AG04449 (cell line): Measurements from ENCODE around the gene ANKH.
"Not testable (repeated sequence)": the region's sequence is repeated elsewhere in the genome, so short reads cannot be mapped to it uniquely, and the experiment has no call there.

Experiments used
- CTCF ChIA-PET: fragments of 350-600 bp; formaldehyde crosslinking; extraction: SDS; loops from one replicate; lab custom pipeline; 2021; ENCODE audit warnings: antibody characterized with exemption; lab: Yijun Ruan, JAX
- POLR2A ChIA-PET: fragments of 400-600, 350-600 bp; formaldehyde crosslinking; extraction: SDS; loops from one replicate; lab custom pipeline; 2020; ENCODE audit warnings: antibody characterized with exemption, inconsistent platforms; lab: Yijun Ruan, JAX
- DNase-seq: peaks from one replicate; pipeline ENCODE4 v3.0.0-alpha.2; 2010; ENCODE audit warnings: low read depth, low spot score
- H3K4me3 ChIP-seq: 2 replicates; pipeline ENCODE4 v1.5.1; 2011; ENCODE audit warnings: low read depth, mild to moderate bottlenecking, control low read depth, low read length
- CTCF ChIP-seq: IDR thresholded peaks from one replicate; pipeline ENCODE4 v1.5.1; 2011; ENCODE audit warnings: mild to moderate bottlenecking, moderate library complexity, low read length, control low read depth, inconsistent platforms; ENCODE audit not compliant: insufficient read depth; ENCODE audit errors: missing control alignments

The ANKH gene

GRCh38 chr5:14802541-14802940, 69.0 kb downstream of the ANKH start:
- no peak for TF ChIP-seq CTCF
- ChIA-PET CTCF (interaction anchor here (0.5 kb wide), 1 partner anchor 305 kb away, joined by 3 read pairs; no protein-coding TSS in a partner anchor), POLR2A (no interaction called here)
- no peak for DNase-seq
- no peak overlapping the region for H3K4me3 ChIP-seq

GRCh38 chr5:14801792-14802191, 69.8 kb downstream of the ANKH start:
- no peak overlapping the region for H3K4me3 ChIP-seq
- CTCF ChIA-PET: interaction anchor here (1.0 kb wide), 1 partner anchor 8 kb away, joined by 3 read pairs; no protein-coding TSS in a partner anchor

GRCh38 chr5:14797385-14797784, 74.2 kb downstream of the ANKH start:
- POLR2A ChIA-PET, DNase-seq, CTCF ChIA-PET, H3K4me3 ChIP-seq: not testable (repeated sequence)

More at GRCh38 chr5:14801792-14802191, 69.8 kb downstream of the ANKH start:
- no peak for DNase-seq
- POLR2A ChIA-PET: no interaction called here
- TF ChIP-seq CTCF: no peak

GRCh38 chr5:14794583-14795230, 76.9 kb downstream of the ANKH start:
- no peak for DNase-seq
- ChIA-PET CTCF (interaction anchor here (1.6 kb wide), 1 partner anchor 67 kb away, joined by 4 read pairs; no protein-coding TSS in a partner anchor), POLR2A (no interaction called here)
- no peak for TF ChIP-seq CTCF
- no peak overlapping the region for H3K4me3 ChIP-seq

- DNase-seq: no peak
- ChIA-PET CTCF (interaction anchor here (1.6 kb wide), 1 partner anchor 67 kb away, joined by 4 read pairs; no protein-coding TSS in a partner anchor), POLR2A (no interaction called here)
- no peak for TF ChIP-seq CTCF
- H3K4me3 ChIP-seq: no peak overlapping the region
Observed at GRCh38 chr5:14793851-14794250, 77.7 kb downstream of the ANKH start.

GRCh38 chr5:14790911-14791310, 80.7 kb downstream of the ANKH start:
- CTCF ChIA-PET: interaction anchor here (0.8 to 1.6 kb wide), 2 partner anchors 11 to 64 kb away, joined by 3 to 4 read pairs; no protein-coding TSS in a partner anchor
- no peak overlapping the region for H3K4me3 ChIP-seq
- no peak for TF ChIP-seq CTCF
- no peak for DNase-seq
- POLR2A ChIA-PET: no interaction called here

- H3K4me3 ChIP-seq: no peak overlapping the region
- POLR2A ChIA-PET: no interaction called here
- TF ChIP-seq CTCF: no peak
- CTCF ChIA-PET: interaction anchor here (1.6 to 1.7 kb wide), 2 partner anchors 63 kb away, joined by 4 to 6 read pairs; no protein-coding TSS in a partner anchor
- no peak for DNase-seq
Observed at GRCh38 chr5:14790220-14790619, 81.4 kb downstream of the ANKH start.
